GM12873 (cell line): Measurements from ENCODE around the gene ABLIM3.

ENCODE experiments used
- TF ChIP-seq, protein P1 (sequence below): IDR thresholded peaks from 2 replicates; pipeline ENCODE4 v1.5.1; 2012; ENCODE audit warnings: low read depth, mild to moderate bottlenecking, moderate library complexity, low read length, control low read depth; ENCODE audit not compliant: insufficient read depth; ENCODE audit errors: missing control alignments

Gene ABLIM3

DNA sequence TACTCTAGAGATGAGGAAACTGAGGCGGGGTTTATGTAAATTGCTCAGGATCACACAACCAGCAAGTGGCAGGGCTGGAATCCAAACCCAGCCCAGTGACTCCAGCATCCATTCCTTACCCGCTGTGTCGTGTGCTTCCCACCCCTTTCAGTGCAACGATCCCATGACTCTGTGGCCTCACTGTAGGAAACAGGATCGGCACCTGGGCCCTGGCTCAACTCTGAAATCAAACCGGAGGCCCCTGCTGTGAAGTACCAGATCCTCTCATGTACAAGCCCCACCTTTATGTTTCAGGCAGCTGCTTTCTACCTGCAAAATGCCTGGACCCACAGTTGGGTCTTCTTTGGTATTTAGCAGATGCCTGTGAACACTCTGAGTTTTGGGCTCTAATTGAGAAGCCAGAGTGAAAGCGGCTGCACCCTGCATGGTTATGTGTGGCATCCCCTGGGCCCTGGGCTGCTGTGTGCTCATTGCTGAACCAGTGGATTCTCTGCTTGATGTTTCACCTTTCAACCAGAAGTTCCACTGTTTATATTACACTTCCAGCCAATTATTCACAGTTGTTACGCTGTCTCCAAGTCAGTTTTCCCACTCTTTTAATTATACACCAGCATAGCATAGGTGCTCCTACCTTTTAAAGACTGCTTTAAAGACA, 36.7 kb downstream of the ABLIM3 start:
- TF ChIP-seq, protein P1, sequence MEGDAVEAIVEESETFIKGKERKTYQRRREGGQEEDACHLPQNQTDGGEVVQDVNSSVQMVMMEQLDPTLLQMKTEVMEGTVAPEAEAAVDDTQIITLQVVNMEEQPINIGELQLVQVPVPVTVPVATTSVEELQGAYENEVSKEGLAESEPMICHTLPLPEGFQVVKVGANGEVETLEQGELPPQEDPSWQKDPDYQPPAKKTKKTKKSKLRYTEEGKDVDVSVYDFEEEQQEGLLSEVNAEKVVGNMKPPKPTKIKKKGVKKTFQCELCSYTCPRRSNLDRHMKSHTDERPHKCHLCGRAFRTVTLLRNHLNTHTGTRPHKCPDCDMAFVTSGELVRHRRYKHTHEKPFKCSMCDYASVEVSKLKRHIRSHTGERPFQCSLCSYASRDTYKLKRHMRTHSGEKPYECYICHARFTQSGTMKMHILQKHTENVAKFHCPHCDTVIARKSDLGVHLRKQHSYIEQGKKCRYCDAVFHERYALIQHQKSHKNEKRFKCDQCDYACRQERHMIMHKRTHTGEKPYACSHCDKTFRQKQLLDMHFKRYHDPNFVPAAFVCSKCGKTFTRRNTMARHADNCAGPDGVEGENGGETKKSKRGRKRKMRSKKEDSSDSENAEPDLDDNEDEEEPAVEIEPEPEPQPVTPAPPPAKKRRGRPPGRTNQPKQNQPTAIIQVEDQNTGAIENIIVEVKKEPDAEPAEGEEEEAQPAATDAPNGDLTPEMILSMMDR, result no peak

DNA sequence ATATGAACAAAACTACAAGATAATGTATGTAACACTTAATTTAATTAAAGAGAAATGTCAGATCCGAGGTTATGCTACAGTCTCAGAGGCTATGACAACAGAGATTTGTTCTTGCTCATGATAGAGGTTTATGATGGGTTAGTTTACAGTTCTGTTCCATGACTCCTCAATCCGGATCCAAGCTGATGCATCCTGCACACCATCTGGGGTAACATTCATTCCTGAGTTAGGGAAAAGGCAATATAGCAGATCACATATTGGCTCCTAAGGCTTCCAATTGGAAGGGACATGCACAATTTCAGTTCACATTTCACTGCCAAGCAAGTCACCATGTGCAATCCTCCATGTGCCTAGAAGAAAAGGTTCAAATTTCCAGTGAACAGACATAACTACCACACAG, 40.4 kb downstream of the ABLIM3 start:
- TF ChIP-seq, protein P1, result no peak

DNA sequence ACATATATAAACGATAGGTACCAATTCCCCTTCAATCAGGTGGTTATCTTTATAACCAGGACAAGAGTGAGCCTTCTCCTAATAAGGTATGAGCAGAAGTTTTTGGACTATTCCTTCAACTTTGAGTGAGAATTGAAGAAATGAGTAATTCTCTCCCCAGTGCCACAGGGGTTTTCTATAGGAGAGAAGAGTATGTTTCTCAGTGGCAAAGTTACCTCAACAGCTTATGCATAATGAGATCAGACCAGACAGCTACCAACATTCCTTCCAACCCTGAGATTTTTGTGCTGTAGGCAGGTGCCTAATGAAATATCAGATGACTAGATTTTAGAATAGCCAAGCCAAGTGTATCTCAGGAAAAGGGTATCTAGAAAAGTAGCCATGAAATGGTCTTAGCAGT, 40.9 kb downstream of the ABLIM3 start:
- TF ChIP-seq, protein P1, result no peak

DNA sequence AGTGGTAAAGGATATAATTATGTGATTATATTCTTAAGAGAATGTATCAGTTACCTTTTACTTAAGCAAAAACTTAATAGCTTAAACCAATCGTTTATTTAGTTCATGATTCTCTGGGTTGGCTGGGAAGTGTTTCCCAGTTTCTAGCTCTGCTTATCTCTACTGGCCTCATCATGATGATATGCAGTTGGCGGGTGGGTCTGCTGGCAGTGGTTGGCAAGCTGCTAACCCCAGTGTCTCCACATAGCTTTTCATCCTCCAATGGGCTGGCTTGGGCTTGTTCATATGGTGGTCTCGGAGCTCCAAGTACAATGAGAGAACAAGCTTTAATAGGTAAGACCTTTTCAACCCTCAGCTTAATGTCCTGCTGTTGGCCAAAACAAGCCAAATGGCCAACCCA, 43.8 kb downstream of the ABLIM3 start:
- TF ChIP-seq, protein P1, result no peak

DNA sequence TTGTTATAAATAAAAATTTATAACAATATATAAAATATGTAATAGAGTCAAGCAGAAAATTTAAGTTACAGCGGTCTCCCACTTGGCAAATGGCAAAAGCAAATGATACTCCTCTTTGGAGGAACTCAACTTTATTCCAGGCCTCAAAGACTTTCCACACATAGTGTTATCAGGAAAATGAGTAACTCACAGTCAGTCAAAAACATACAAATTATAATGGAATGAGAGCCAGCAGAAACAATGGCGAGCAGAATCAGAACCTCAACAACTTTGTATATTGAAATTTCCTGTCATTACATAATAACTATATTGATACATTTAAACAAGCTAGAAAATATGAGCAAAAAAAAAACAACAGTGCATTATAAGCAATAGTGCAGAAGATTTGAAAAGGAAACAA, 45.2 kb downstream of the ABLIM3 start:
- TF ChIP-seq, protein P1, result no peak

DNA sequence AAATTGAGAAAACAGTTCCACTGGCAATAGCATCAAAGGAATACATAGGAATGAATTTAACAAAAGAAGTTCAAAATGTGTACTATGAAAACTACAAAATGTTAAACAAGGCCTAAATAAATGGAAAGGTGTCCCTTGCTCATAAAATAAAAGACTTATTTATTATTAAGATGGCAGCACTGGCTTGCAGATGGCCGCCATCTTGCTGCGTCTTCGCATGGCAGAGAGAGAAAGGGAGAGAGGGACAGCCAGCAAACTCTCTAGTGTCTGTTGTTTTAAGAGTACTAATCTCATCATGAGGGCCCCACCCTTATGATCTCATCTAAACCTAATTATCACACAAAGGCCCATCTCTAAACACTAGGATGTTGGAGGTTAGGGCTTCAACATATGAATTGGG, 47.1 kb downstream of the ABLIM3 start:
- TF ChIP-seq, protein P1, result no peak

DNA sequence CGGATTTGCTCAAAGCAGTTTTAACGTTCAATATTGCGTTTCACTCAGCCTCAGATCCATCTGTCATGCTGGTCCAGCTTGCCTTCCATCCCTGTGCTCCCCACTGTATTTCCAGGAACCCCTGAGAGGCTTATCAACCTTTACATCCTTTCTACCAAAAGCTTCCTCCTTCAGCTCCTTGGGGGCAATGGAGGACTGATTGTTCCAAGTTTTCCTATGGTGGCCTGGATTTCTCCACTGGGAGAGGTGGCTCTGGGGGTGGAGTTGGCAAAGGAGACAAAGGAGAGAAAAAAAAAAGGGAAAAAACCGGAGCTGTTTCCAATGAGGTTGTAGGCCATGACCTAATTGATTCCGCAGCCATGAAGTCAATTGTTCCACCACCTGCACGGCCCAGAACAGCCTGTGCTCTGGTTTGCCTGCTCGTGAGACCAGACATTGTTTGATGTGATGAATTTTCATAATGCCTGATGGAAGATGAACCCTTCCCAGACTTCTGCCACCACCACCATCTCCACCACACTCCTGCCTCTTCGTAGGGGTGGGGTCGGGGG, 54.1 kb downstream of the ABLIM3 start:
- TF ChIP-seq, protein P1, result no peak
